GM23338 (cell line): ENCODE measurements around the gene CCL21. TPM values are rescaled to one million over a fixed set of nuclear protein-coding genes. Genes with fewer than 3 reads are reported as not detected.

Experiments
- ATAC-seq: fragments of 200-7000 bp; cut with Tn5 transposase; 3 replicates; pipeline ENCODE4 v1.9.1; 2020
- DNase-seq: peaks from one replicate; pipeline ENCODE4 v3.0.0-alpha.2; 2015; ENCODE audit warnings: low spot score
- H2AFZ ChIP-seq: fragments of 200-600 bp; sonication (generic); 2 replicates; pipeline ENCODE4 v1.8.0; 2016; ENCODE audit warnings: antibody characterized with exemption, mild to moderate bottlenecking, moderate library complexity
- H3F3A ChIP-seq: fragments of 200-600 bp; sonication (generic); replicated peaks from 2 replicates; pipeline ENCODE4 v1.8.0; 2017; ENCODE audit warnings: antibody characterized with exemption, mixed run types, low read depth
- H3K27ac ChIP-seq: fragments of 200-600 bp; sonication (generic); 2 replicates; pipeline ENCODE4 v1.6.1; 2016; ENCODE audit warnings: low read depth
- H3K27me3 ChIP-seq: fragments of 200-600 bp; sonication (generic); 2 replicates; pipeline ENCODE4 v1.8.0; 2016; ENCODE audit warnings: mild to moderate bottlenecking, mixed run types, moderate library complexity; ENCODE audit not compliant: insufficient read depth
- H3K36me3 ChIP-seq: fragments of 200-600 bp; sonication (generic); 2 replicates; pipeline ENCODE4 v1.8.0; 2016; ENCODE audit warnings: mild to moderate bottlenecking; ENCODE audit not compliant: insufficient read depth
- H3K4me1 ChIP-seq: fragments of 200-600 bp; sonication (generic); 2 replicates; pipeline ENCODE4 v1.8.0; 2016; ENCODE audit warnings: mild to moderate bottlenecking, moderate library complexity; ENCODE audit not compliant: insufficient read depth
- H3K4me2 ChIP-seq: fragments of 200-600 bp; sonication (generic); 2 replicates; pipeline ENCODE4 v1.7.1; 2017; ENCODE audit warnings: mixed run types
- H3K4me3 ChIP-seq: fragments of 200-600 bp; sonication (generic); 2 replicates; pipeline ENCODE4 v1.6.1; 2016; ENCODE audit warnings: mixed run types
- H3K79me2 ChIP-seq: fragments of 200-600 bp; sonication (generic); replicated peaks from 2 replicates; pipeline ENCODE4 v1.8.0; 2017; ENCODE audit warnings: mild to moderate bottlenecking; ENCODE audit not compliant: insufficient read depth
- H3K9me2 ChIP-seq: fragments of 200-600 bp; sonication (generic); 2 replicates; pipeline ENCODE4 v1.8.0; 2017; ENCODE audit not compliant: insufficient read depth
- H4K20me1 ChIP-seq: fragments of 200-600 bp; sonication (generic); replicated peaks from 2 replicates; pipeline ENCODE4 v1.8.0; 2017; ENCODE audit warnings: mild to moderate bottlenecking; ENCODE audit not compliant: insufficient read depth
- H3K27ac Mint-ChIP-seq: 2 replicates; pipeline ENCODE4 v1.8.0; 2020; ENCODE audit warnings: inconsistent platforms, mild to moderate bottlenecking, moderate library complexity, mixed read lengths
- H3K27me3 Mint-ChIP-seq: 3 replicates; pipeline ENCODE4 v1.8.0; 2022; ENCODE audit warnings: low read depth, mild to moderate bottlenecking, moderate library complexity, mixed read lengths, inconsistent platforms; ENCODE audit not compliant: insufficient read depth, poor library complexity
- H3K36me3 Mint-ChIP-seq: 3 replicates; pipeline ENCODE4 v1.8.0; 2021; ENCODE audit warnings: low read depth, mild to moderate bottlenecking, inconsistent platforms, moderate library complexity, mixed read lengths
- H3K4me1 Mint-ChIP-seq: 3 replicates; pipeline ENCODE4 v1.8.0; 2020; ENCODE audit warnings: mild to moderate bottlenecking, inconsistent platforms, mixed read lengths
- H3K4me3 Mint-ChIP-seq: 3 replicates; pipeline ENCODE4 v1.8.0; 2021; ENCODE audit warnings: moderate library complexity, mild to moderate bottlenecking, inconsistent platforms, mixed read lengths
- H3K9me3 Mint-ChIP-seq: 3 replicates; pipeline ENCODE4 v1.8.0; 2020; ENCODE audit warnings: moderate library complexity, mild to moderate bottlenecking, inconsistent platforms, mixed read lengths
- CREB1 ChIP-seq: fragments of 250-450 bp; sonication (Bioruptor Pico); IDR thresholded peaks from 2 replicates; pipeline ENCODE4 v1.5.0; 2020; ENCODE audit warnings: low read depth, mild to moderate bottlenecking, moderate library complexity
- CTCF ChIP-seq, 2 experiments: fragments of 200-600 bp in 1 of 2; sonication (generic) in 1 of 2; conservative IDR thresholded peaks; 2 replicates each; pipeline versions ENCODE4 v1.5.1 to v1.6.1; 2016 to 2017; ENCODE audit warnings: antibody characterized with exemption in 2 of 2, low read depth in 2 of 2, mild to moderate bottlenecking in 2 of 2, moderate library complexity in 1 of 2
- ETS1 ChIP-seq: IDR thresholded peaks from 2 replicates; pipeline ENCODE4 v1.6.1; 2016; ENCODE audit warnings: antibody characterized with exemption
- EZH2 ChIP-seq: fragments of 200-600 bp; sonication (generic); IDR thresholded peaks from one replicate; pipeline ENCODE4 v1.8.0; 2017; ENCODE audit warnings: antibody characterized with exemption, mild to moderate bottlenecking, low read depth; ENCODE audit not compliant: unreplicated experiment
- EZH2phosphoT487 ChIP-seq: fragments of 200-600 bp; sonication (generic); IDR thresholded peaks from one replicate; pipeline ENCODE4 v1.8.1; 2018; ENCODE audit warnings: antibody characterized with exemption; ENCODE audit not compliant: unreplicated experiment
- JUNB ChIP-seq: IDR thresholded peaks from one replicate; pipeline ENCODE4 v1.6.1; 2016; ENCODE audit warnings: antibody characterized with exemption; ENCODE audit not compliant: unreplicated experiment
- NANOG ChIP-seq: IDR thresholded peaks from 2 replicates; pipeline ENCODE4 v1.6.1; 2016; ENCODE audit warnings: antibody characterized with exemption, borderline replicate concordance
- STAT1 ChIP-seq: IDR thresholded peaks from one replicate; pipeline ENCODE4 v1.6.1; 2016; ENCODE audit warnings: antibody characterized with exemption; ENCODE audit not compliant: unreplicated experiment
- ZNF114 ChIP-seq: fragments of 250-450 bp; sonication (Bioruptor Pico); IDR thresholded peaks from 2 replicates; pipeline ENCODE4 v1.5.0; 2020; ENCODE audit warnings: mild to moderate bottlenecking, moderate library complexity
- ZNF331 ChIP-seq: fragments of 250-450 bp; sonication (Bioruptor Pico); IDR thresholded peaks from 2 replicates; pipeline ENCODE4 v1.5.0; 2020; ENCODE audit warnings: low read depth, mild to moderate bottlenecking, moderate library complexity
- ZNF462 ChIP-seq: fragments of 250-450 bp; sonication (Bioruptor Pico); IDR thresholded peaks from 2 replicates; pipeline ENCODE4 v1.5.0; 2020; ENCODE audit warnings: mild to moderate bottlenecking, moderate library complexity
- polyA plus RNA-seq: library from polyadenylated mRNA; unstranded; fragments of >200 nt; fragmentation: Nextera tagmentation; extraction: Ambion mirVana; gene quantifications from 2 replicates; pipeline ENCODE4 v1.2.1, GENCODE V29; 2016
- total RNA-seq: library from RNA; depleted of rRNA; stranded (reverse); fragments of >200 nt; shearing (Covaris generic); gene quantifications from 2 replicates; pipeline ENCODE4 v1.2.3, GENCODE V29; 2014

CCL21 gene
- total and polyA plus RNA-seq, 2 experiments from 2014 or later: not detected

GRCh38 chr9:34709196-34709978, 549 bp downstream of the CCL21 start:
- Histone ChIP-seq H3K79me2 (no peaks in the 10 kb centered on the region), H3K9me2 (0 out of 2 replicates have a peak, but pooled peaks cover 4% of the 10 kb centered on the region), H3K27ac (no peak overlapping the region), H3K27me3 (no peaks in the 10 kb centered on the region), H3K4me2 (no peak overlapping the region), H3K4me3 (no peak overlapping the region), H3K4me1 (no peaks in the 10 kb centered on the region), H3F3A (no peaks in the 10 kb centered on the region), H3K36me3 (no peaks in the 10 kb centered on the region), H2AFZ (no peak overlapping the region), H4K20me1 (no peaks in the 10 kb centered on the region)
- DNase-seq: no peak
- Mint-ChIP-seq H3K4me1 (no peaks in the 10 kb centered on the region), H3K4me3 (no peak overlapping the region), H3K9me3 (no peaks in the 10 kb centered on the region), H3K27ac (no peak overlapping the region), H3K36me3 (no peaks in the 10 kb centered on the region), H3K27me3 (peaks cover 9% of the 10 kb centered on the region)
- TF ChIP-seq ZNF462 (CRISPR knock-in tag) (no peak), CREB1 (CRISPR knock-in tag) (no peak), NANOG (no peak), STAT1 (no peak), ZNF331 (CRISPR knock-in tag) (no peak), ETS1 (no peak), CTCF (conservative IDR thresholded peaks at IDR 0.05; ENCODE audit: low read depth in 2 of 2) (no peak), EZH2 (no peak), EZH2phosphoT487 (no peak), JUNB (no peak), ZNF114 (CRISPR knock-in tag) (no peak)
- no peak for ATAC-seq
